Measurements from ENCODE around the gene SHOC2. TPM values are rescaled to one million over a fixed set of nuclear protein-coding genes. Genes with fewer than 3 reads are reported as not detected.

The SHOC2 gene
- total and polyA plus RNA-seq, 2 of the 8 experiments (the other 6 are each of a cell fraction or from before 2014, with no cell fraction given) = 7.6 to 28.2 TPM

GRCh38 chr10:111023060-111023459 lies 103.7 kb downstream of the SHOC2 start:
- no peak overlapping the region for H4K8ac ChIP-seq (ENCODE audit: extremely low read depth, insufficient read depth, low read length)
- H4K20me1 ChIP-seq (replicated peaks in 1 of 2; ENCODE audit: control insufficient read depth in 1 of 2, insufficient read depth in 2 of 2, low read length in 2 of 2) = no peaks in the 10 kb centered on the region
- no peak for FAIRE-seq
- no peak for TF ChIP-seq KDM5A (IDR thresholded peaks at IDR 0.05; ENCODE audit: low read length)

More at GRCh38 chr10:111023060-111023459, 103.7 kb downstream of the SHOC2 start:
- Histone ChIP-seq H3K27ac (ENCODE audit: low read depth, low read length) (no peak overlapping the region), H3K18ac (ENCODE audit: extremely low read depth, low read length) (no peak overlapping the region), H4K91ac (replicated peaks; ENCODE audit: insufficient read length, low read length) (no peak overlapping the region), H3K4ac (replicated peaks; ENCODE audit: insufficient read length, low read depth, low read length) (no peak overlapping the region), H3K9me3 (ENCODE audit: insufficient read depth in 2 of 2, low read depth in 1 of 2, low read length in 1 of 2) (peaks cover 15 to 19% of the 10 kb centered on the region in 2 experiments), H3K79me1 (ENCODE audit: low read depth, low read length) (no peaks in the 10 kb centered on the region), H2BK20ac (ENCODE audit: low read length) (no peak overlapping the region), H3K4me1 (replicated peaks in 1 of 4; ENCODE audit: control insufficient read depth in 3 of 4, insufficient read depth in 4 of 4, low read length in 3 of 4) (no peaks in the 10 kb centered on the region), H3K27me3 (replicated peaks in 1 of 4; ENCODE audit: control insufficient read depth in 3 of 4, extremely low read depth in 1 of 4, insufficient read depth in 3 of 4, low read length in 3 of 4) (no peaks in the 10 kb centered on the region), H2AFZ (ENCODE audit: low read length) (no peak overlapping the region), H3K14ac (ENCODE audit: insufficient read length) (no peak overlapping the region), H3K4me2 (ENCODE audit: insufficient read depth in 1 of 2, low read depth in 2 of 2, low read length in 2 of 2) (no peak overlapping the region), H2BK5ac (ENCODE audit: low read depth, low read length) (no peak overlapping the region), H3K79me2 (ENCODE audit: control insufficient read depth in 1 of 2, insufficient read depth in 2 of 2, low read length in 2 of 2) (no peaks in the 10 kb centered on the region), H2BK120ac (replicated peaks; ENCODE audit: low read depth, low read length) (no peak overlapping the region), H2AK5ac (ENCODE audit: low read depth, low read length) (no peak overlapping the region), H3K36me3 (ENCODE audit: control insufficient read depth in 2 of 4, insufficient read depth in 4 of 4, low read length in 3 of 4) (peaks cover 0 to 8% (median 4%) of the 10 kb centered on the region in 4 experiments; a peak in 4 of 8 replicates), H3K23ac (ENCODE audit: insufficient read length) (no peak overlapping the region), H3K4me3 (ENCODE audit: extremely low read depth in 1 of 4, insufficient read depth in 2 of 4, low read depth in 3 of 4, low read length in 4 of 4) (no peak overlapping the region), H3K23me2 (ENCODE audit: low read depth, low read length) (no peaks in the 10 kb centered on the region), H2BK12ac (ENCODE audit: low read depth, low read length) (no peak overlapping the region), H3K56ac (replicated peaks; ENCODE audit: insufficient read length, low read depth, low read length) (no peak overlapping the region), H3K9ac (replicated peaks in 1 of 4; ENCODE audit: extremely low read depth in 1 of 4, low read depth in 3 of 4, low read length in 3 of 4) (no peak overlapping the region), H2BK15ac (ENCODE audit: low read length) (no peak overlapping the region), H4K5ac (ENCODE audit: insufficient read length, low read depth, low read length) (no peak overlapping the region)
- ChIA-PET POLR2A (ENCODE audit: partially characterized antibody) (no interaction called here), CTCF (ENCODE audit: partially characterized antibody) (interaction anchor here (1.0 to 1.5 kb wide), 2 partner anchors 219 to 396 kb away, joined by 3 to 5 read pairs; no protein-coding TSS in a partner anchor)
- no peak for DNase-seq (ENCODE audit: low read depth in 1 of 2, low spot score in 2 of 2)

All from H1 (cell line).